H9 (cell line): ENCODE measurements around the gene ASB5. TPM values are rescaled to one million over a fixed set of nuclear protein-coding genes. Genes with fewer than 3 reads are reported as not detected.

Source experiments
- DNase-seq: peaks from one replicate; pipeline ENCODE4 v3.0.0-alpha.2; 2017
- H2AFZ ChIP-seq: one replicate; pipeline ENCODE4 v1.6.1; 2013; ENCODE audit warnings: mild to moderate bottlenecking, low read length, control low read depth, moderate library complexity
- H2AK5ac ChIP-seq: 2 replicates; pipeline ENCODE4 v1.6.1; 2013; ENCODE audit warnings: low read length, control low read depth, mixed read lengths; ENCODE audit not compliant: insufficient read length
- H2BK120ac ChIP-seq: one replicate; pipeline ENCODE4 v1.6.1; 2013; ENCODE audit warnings: low read depth, mild to moderate bottlenecking, low read length, control low read depth, inconsistent platforms; ENCODE audit not compliant: poor library complexity, severe bottlenecking
- H2BK12ac ChIP-seq: 2 replicates; pipeline ENCODE4 v1.6.1; 2013; ENCODE audit warnings: low read length, control low read depth, mixed read lengths, low read depth; ENCODE audit not compliant: insufficient read length
- H2BK15ac ChIP-seq: 2 replicates; pipeline ENCODE4 v1.6.1; 2013; ENCODE audit warnings: low read depth, low read length, control low read depth
- H2BK20ac ChIP-seq: one replicate; pipeline ENCODE4 v1.6.1; 2013; ENCODE audit warnings: low read depth, mild to moderate bottlenecking, low read length, control low read depth, inconsistent platforms; ENCODE audit not compliant: poor library complexity, severe bottlenecking
- H2BK5ac ChIP-seq: 2 replicates; pipeline ENCODE4 v1.6.1; 2013; ENCODE audit warnings: low read length, control low read depth, mixed read lengths; ENCODE audit not compliant: insufficient read length
- H3K14ac ChIP-seq: 2 replicates; pipeline ENCODE4 v1.6.1; 2013; ENCODE audit warnings: low read length, control low read depth; ENCODE audit not compliant: insufficient read depth
- H3K18ac ChIP-seq: 2 replicates; pipeline ENCODE4 v1.6.1; 2013; ENCODE audit warnings: low read depth, mild to moderate bottlenecking, mixed read lengths, low read length, control low read depth; ENCODE audit not compliant: insufficient read length
- H3K23ac ChIP-seq: 2 replicates; pipeline ENCODE4 v1.6.1; 2013; ENCODE audit warnings: low read length, control low read depth, mixed read lengths, low read depth; ENCODE audit not compliant: insufficient read length
- H3K23me2 ChIP-seq: 2 replicates; pipeline ENCODE4 v1.6.1; 2013; ENCODE audit warnings: low read depth, mild to moderate bottlenecking, mixed read lengths, low read length, control low read depth; ENCODE audit not compliant: insufficient read length, poor library complexity, severe bottlenecking
- H3K27ac ChIP-seq: 2 replicates; pipeline ENCODE4 v1.5.1; 2013; ENCODE audit warnings: low read length, control low read depth, mixed read lengths, low read depth; ENCODE audit not compliant: insufficient read length
- H3K27me3 ChIP-seq: 2 replicates; pipeline ENCODE4 v1.6.1; 2013; ENCODE audit warnings: low read length, control low read depth, inconsistent platforms; ENCODE audit not compliant: insufficient read depth
- H3K4ac ChIP-seq: 2 replicates; pipeline ENCODE4 v1.6.1; 2013; ENCODE audit warnings: low read depth, mild to moderate bottlenecking, control low read depth, inconsistent platforms, low read length, moderate library complexity
- H3K4me1 ChIP-seq: 2 replicates; pipeline ENCODE4 v1.6.1; 2013; ENCODE audit warnings: low read length, control low read depth, inconsistent platforms; ENCODE audit not compliant: insufficient read depth
- H3K4me2 ChIP-seq: 2 replicates; pipeline ENCODE4 v1.6.1; 2013; ENCODE audit warnings: low read length, control low read depth, mixed read lengths; ENCODE audit not compliant: insufficient read length, insufficient read depth
- H3K56ac ChIP-seq: 2 replicates; pipeline ENCODE4 v1.6.1; 2013; ENCODE audit warnings: low read depth, mild to moderate bottlenecking, mixed read lengths, low read length, control low read depth; ENCODE audit not compliant: insufficient read length
- H3K79me1 ChIP-seq: 2 replicates; pipeline ENCODE4 v1.6.1; 2013; ENCODE audit warnings: low read depth, mild to moderate bottlenecking, moderate library complexity, low read length, control low read depth, inconsistent platforms; ENCODE audit not compliant: insufficient read depth, poor library complexity, severe bottlenecking
- H3K79me2 ChIP-seq: 2 replicates; pipeline ENCODE4 v1.6.1; 2013; ENCODE audit warnings: low read length, control low read depth, inconsistent platforms; ENCODE audit not compliant: insufficient read depth
- H3K9ac ChIP-seq: 2 replicates; pipeline ENCODE4 v1.6.1; 2013; ENCODE audit warnings: low read length, control low read depth, mixed read lengths; ENCODE audit not compliant: insufficient read length; ENCODE audit errors: extremely low read depth
- H3K9me3 ChIP-seq: one replicate; pipeline ENCODE4 v1.6.1; 2013; ENCODE audit warnings: low read depth, low read length, inconsistent platforms; ENCODE audit not compliant: control insufficient read depth
- H3T11ph ChIP-seq: one replicate; pipeline ENCODE4 v1.6.1; 2013; ENCODE audit warnings: mild to moderate bottlenecking, low read length, control low read depth, inconsistent platforms
- H4K20me1 ChIP-seq: one replicate; pipeline ENCODE4 v1.6.1; 2013; ENCODE audit not compliant: control insufficient read depth, insufficient read length, insufficient read depth
- H4K5ac ChIP-seq: 2 replicates; pipeline ENCODE4 v1.6.1; 2013; ENCODE audit warnings: low read depth, mild to moderate bottlenecking, mixed read lengths, low read length, control low read depth; ENCODE audit not compliant: insufficient read length
- H4K8ac ChIP-seq: replicated peaks from 2 replicates; pipeline ENCODE4 v1.6.1; 2013; ENCODE audit warnings: low read length, control low read depth, mixed read lengths, low read depth; ENCODE audit not compliant: insufficient read length
- H4K91ac ChIP-seq: 2 replicates; pipeline ENCODE4 v1.6.1; 2013; ENCODE audit warnings: low read depth, mild to moderate bottlenecking, moderate library complexity, mixed read lengths, low read length, control low read depth; ENCODE audit not compliant: insufficient read length
- H3K27ac Mint-ChIP-seq, 3 experiments: 2 replicates in 2 of 3; 3 replicates in 1 of 3; pipeline ENCODE4 v1.8.0; 2020 to 2021; ENCODE audit warnings: mixed read lengths in 3 of 3, mild to moderate bottlenecking in 1 of 3, moderate library complexity in 1 of 3
- H3K27me3 Mint-ChIP-seq: 2 replicates; pipeline ENCODE4 v1.8.0; 2021; ENCODE audit warnings: low read depth, mild to moderate bottlenecking, moderate library complexity, mixed read lengths
- H3K36me3 Mint-ChIP-seq, 3 experiments: 2 replicates in 2 of 3; 3 replicates in 1 of 3; pipeline ENCODE4 v1.8.0; 2020 to 2021; ENCODE audit warnings: low read depth in 3 of 3, mixed read lengths in 3 of 3; ENCODE audit not compliant: insufficient read depth in 1 of 3
- H3K4me1 Mint-ChIP-seq, 2 experiments: 2 replicates each; pipeline ENCODE4 v1.8.0; 2020; ENCODE audit warnings: mixed read lengths in 2 of 2
- H3K4me3 Mint-ChIP-seq, 2 experiments: 2 replicates in 1 of 2; 3 replicates in 1 of 2; pipeline ENCODE4 v1.8.0; 2020 to 2021; ENCODE audit warnings: mild to moderate bottlenecking in 2 of 2, mixed read lengths in 2 of 2, moderate library complexity in 1 of 2
- H3K9me3 Mint-ChIP-seq, 2 experiments: 2 replicates in 1 of 2; 3 replicates in 1 of 2; pipeline ENCODE4 v1.8.0; 2020; ENCODE audit warnings: mild to moderate bottlenecking in 2 of 2, mixed read lengths in 2 of 2, moderate library complexity in 1 of 2
- CTCF ChIP-seq: fragments of 200-600 bp; sonication (generic); conservative IDR thresholded peaks from 3 replicates; pipeline ENCODE4 v1.8.0; 2021; ENCODE audit warnings: antibody characterized with exemption, mild to moderate bottlenecking
- total RNA-seq: library from RNA; stranded (reverse); gene quantifications from 2 replicates; pipeline ENCODE4 v1.2.1, GENCODE V29; 2021

The ASB5 gene
- total RNA-seq, 1 experiment from 2014 or later = not detected

GRCh38 chr4:176300565-176300964 is 31.5 kb upstream of the ASB5 start:
- Histone ChIP-seq H2AK5ac (no peak overlapping the region), H3K4me1 (no peaks in the 10 kb centered on the region; the same call in 1 of the 2 replicates), H4K5ac (no peak overlapping the region), H3K27ac (no peak overlapping the region), H2BK5ac (no peak overlapping the region), H2AFZ (no peak overlapping the region), H3K23ac (no peak overlapping the region), H3K14ac (no peak overlapping the region), H2BK120ac (no peak overlapping the region), H4K8ac (no peak overlapping the region), H3K23me2 (no peaks in the 10 kb centered on the region), H3K9ac (no peak overlapping the region), H3K27me3 (peaks cover 8% of the 10 kb centered on the region; the same call in 1 of the 2 replicates), H4K91ac (no peak overlapping the region), H2BK12ac (no peak overlapping the region), H3K4ac (no peak overlapping the region), H2BK15ac (no peak overlapping the region), H3K79me1 (no peaks in the 10 kb centered on the region), H4K20me1 (no peaks in the 10 kb centered on the region), H3K9me3 (no peaks in the 10 kb centered on the region), H2BK20ac (no peak overlapping the region), H3K4me2 (no peak overlapping the region), H3K56ac (no peak overlapping the region), H3K18ac (no peak overlapping the region), H3T11ph (no peak overlapping the region), H3K79me2 (no peaks in the 10 kb centered on the region)
- no peak for DNase-seq
- Mint-ChIP-seq H3K4me3 (no peak overlapping the region), H3K4me1 (peaks cover 15 to 19% of the 10 kb centered on the region in 2 experiments), H3K36me3 (no peaks in the 10 kb centered on the region), H3K27me3 (peaks cover 26% of the 10 kb centered on the region), H3K27ac (no peak overlapping the region), H3K9me3 (no peaks in the 10 kb centered on the region; a peak in 1 of 5 replicates)
- no peak for TF ChIP-seq CTCF
